Caco-2 (cell line): Measurements from ENCODE around the gene CYB5D1. TPM values are rescaled to one million over a fixed set of nuclear protein-coding genes. Genes with fewer than 3 reads are reported as not detected.

Experiments used
- BruUV-seq: library from RNA; stranded (reverse); fragments of 400-500 nt; replicated peaks from 2 replicates; lab custom pipeline; 2021; lab: Mats Ljungman, UMichigan
- CTCF ChIA-PET: fragments of 300-600 bp; sonication (Branson Sonifier 250); formaldehyde crosslinking; loops from one replicate; lab custom pipeline; 2022; ENCODE audit warnings: antibody characterized with exemption; lab: Charles Lee
- POLR2A ChIA-PET: fragments of 300-600 bp; sonication (Branson Sonifier 250); formaldehyde crosslinking; loops from one replicate; lab custom pipeline; 2022; ENCODE audit warnings: antibody characterized with exemption; lab: Charles Lee
- DNase-seq, 2 experiments: peaks; one replicate each; pipeline versions ENCODE4 v3.0.0 to v3.0.0-alpha.2; 2020 to 2022
- H3K27me3 ChIP-seq: replicated peaks from 2 replicates; pipeline ENCODE4 v1.6.0; 2011; ENCODE audit warnings: low read length; ENCODE audit not compliant: control insufficient read depth, insufficient read depth
- H3K36me3 ChIP-seq: 2 replicates; pipeline ENCODE4 v1.5.1; 2011; ENCODE audit warnings: low read length; ENCODE audit not compliant: control insufficient read depth, insufficient read depth
- H3K4me1 ChIP-seq: fragments of 250-450 bp; sonication (Bioruptor Pico); 2 replicates; pipeline ENCODE4 v1.5.1; 2020; ENCODE audit warnings: mild to moderate bottlenecking
- H3K4me3 ChIP-seq: 2 replicates; pipeline ENCODE4 v1.5.1; 2011; ENCODE audit warnings: low read depth, mild to moderate bottlenecking, control low read depth, low read length
- H3K9me3 ChIP-seq: fragments of 250-450 bp; sonication (Bioruptor Pico); 2 replicates; pipeline ENCODE4 v1.5.1; 2020; ENCODE audit warnings: mild to moderate bottlenecking, moderate library complexity
- H3K27ac Mint-ChIP-seq: one replicate; pipeline ENCODE4 v1.8.0; 2022; ENCODE audit warnings: mixed read lengths; ENCODE audit not compliant: unreplicated experiment
- H3K27me3 Mint-ChIP-seq: one replicate; pipeline ENCODE4 v1.8.0; 2022; ENCODE audit warnings: mixed read lengths; ENCODE audit not compliant: insufficient read depth, unreplicated experiment
- H3K36me3 Mint-ChIP-seq: one replicate; pipeline ENCODE4 v1.8.0; 2022; ENCODE audit warnings: mild to moderate bottlenecking, mixed read lengths; ENCODE audit not compliant: insufficient read depth, unreplicated experiment
- H3K4me1 Mint-ChIP-seq: one replicate; pipeline ENCODE4 v1.8.0; 2022; ENCODE audit warnings: low read depth, mixed read lengths; ENCODE audit not compliant: unreplicated experiment
- H3K4me3 Mint-ChIP-seq: one replicate; pipeline ENCODE4 v1.8.0; 2022; ENCODE audit warnings: mild to moderate bottlenecking, moderate library complexity, mixed read lengths; ENCODE audit not compliant: unreplicated experiment
- H3K9me3 Mint-ChIP-seq: one replicate; pipeline ENCODE4 v1.8.0; 2022; ENCODE audit warnings: mixed read lengths; ENCODE audit not compliant: unreplicated experiment
- intact Hi-C: fragments of 100-400 bp; cut with micrococcal nuclease; formaldehyde crosslinking; loops from one replicate; pipeline ENCODE4 v1.10.0; 2022; ENCODE audit not compliant: unreplicated experiment
- total RNA-seq: library from RNA; stranded (reverse); gene quantifications from 2 replicates; pipeline ENCODE4 v1.2.3, GENCODE V29; 2022
- TF ChIP-seq, protein P1 (sequence below), 2 experiments: fragments of 200-600 bp in 1 of 2; IDR thresholded peaks; 1 replicate in 1 of 2; 2 replicates in 1 of 2; pipeline versions ENCODE4 v1.5.1 to v1.8.0; 2011 to 2022; ENCODE audit warnings: antibody characterized with exemption in 1 of 2, control low read depth in 1 of 2, inconsistent platforms in 1 of 2, low read depth in 1 of 2, low read length in 1 of 2, mild to moderate bottlenecking in 1 of 2, moderate library complexity in 1 of 2; ENCODE audit not compliant: insufficient read depth in 1 of 2, severe bottlenecking in 1 of 2, unreplicated experiment in 1 of 2

Gene CYB5D1
- total RNA-seq, 1 experiment from 2014 or later, result 6.1 TPM

DNA sequence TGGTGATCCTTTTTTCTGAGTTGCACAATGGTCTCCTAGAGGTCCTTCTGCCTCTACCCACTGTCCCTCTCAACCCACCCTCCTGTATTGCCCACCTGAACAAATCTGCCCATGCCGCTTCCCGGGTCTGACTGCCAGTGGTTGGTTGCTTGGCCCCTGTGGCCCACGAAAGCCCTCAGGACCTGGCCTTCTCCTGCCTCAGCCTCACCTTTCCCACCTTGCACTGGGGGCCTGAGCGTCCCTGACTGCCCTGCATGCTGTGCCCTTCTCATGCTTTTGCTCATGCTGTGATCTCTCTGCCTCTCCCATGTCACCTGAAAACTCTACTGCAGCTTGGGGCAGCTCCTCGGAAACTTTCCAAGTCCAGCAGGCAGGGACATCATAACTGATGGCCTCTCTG, 37.6 kb upstream of the CYB5D1 start:
- no peak for DNase-seq
- Mint-ChIP-seq H3K27ac (no peak overlapping the region), H3K36me3 (no peaks in the 10 kb centered on the region), H3K4me3 (no peak overlapping the region), H3K9me3 (no peaks in the 10 kb centered on the region), H3K4me1 (peaks cover 22% of the 10 kb centered on the region), H3K27me3 (no peaks in the 10 kb centered on the region)
- H3K4me3 ChIP-seq, result no peak overlapping the region
- H3K27me3 ChIP-seq, result no peaks in the 10 kb centered on the region
- peaks cover 15% of the 10 kb centered on the region for H3K4me1 ChIP-seq
- intact Hi-C loops, result loop anchor here (5.0 kb wide), 1 partner anchor 77 kb away; no protein-coding TSS in a partner anchor
- CTCF ChIA-PET, result no interaction called here
- H3K9me3 ChIP-seq, result no peaks in the 10 kb centered on the region
- no peaks in the 10 kb centered on the region for H3K36me3 ChIP-seq
- POLR2A ChIA-PET, result no interaction called here
- TF ChIP-seq, protein P1, sequence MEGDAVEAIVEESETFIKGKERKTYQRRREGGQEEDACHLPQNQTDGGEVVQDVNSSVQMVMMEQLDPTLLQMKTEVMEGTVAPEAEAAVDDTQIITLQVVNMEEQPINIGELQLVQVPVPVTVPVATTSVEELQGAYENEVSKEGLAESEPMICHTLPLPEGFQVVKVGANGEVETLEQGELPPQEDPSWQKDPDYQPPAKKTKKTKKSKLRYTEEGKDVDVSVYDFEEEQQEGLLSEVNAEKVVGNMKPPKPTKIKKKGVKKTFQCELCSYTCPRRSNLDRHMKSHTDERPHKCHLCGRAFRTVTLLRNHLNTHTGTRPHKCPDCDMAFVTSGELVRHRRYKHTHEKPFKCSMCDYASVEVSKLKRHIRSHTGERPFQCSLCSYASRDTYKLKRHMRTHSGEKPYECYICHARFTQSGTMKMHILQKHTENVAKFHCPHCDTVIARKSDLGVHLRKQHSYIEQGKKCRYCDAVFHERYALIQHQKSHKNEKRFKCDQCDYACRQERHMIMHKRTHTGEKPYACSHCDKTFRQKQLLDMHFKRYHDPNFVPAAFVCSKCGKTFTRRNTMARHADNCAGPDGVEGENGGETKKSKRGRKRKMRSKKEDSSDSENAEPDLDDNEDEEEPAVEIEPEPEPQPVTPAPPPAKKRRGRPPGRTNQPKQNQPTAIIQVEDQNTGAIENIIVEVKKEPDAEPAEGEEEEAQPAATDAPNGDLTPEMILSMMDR (IDR thresholded peaks at IDR 0.05; ENCODE audit: insufficient read depth in 1 of 2, low read depth in 1 of 2, low read length in 1 of 2, severe bottlenecking in 1 of 2, unreplicated experiment in 1 of 2), result no peak
- no TSS peak for BruUV-seq

DNA sequence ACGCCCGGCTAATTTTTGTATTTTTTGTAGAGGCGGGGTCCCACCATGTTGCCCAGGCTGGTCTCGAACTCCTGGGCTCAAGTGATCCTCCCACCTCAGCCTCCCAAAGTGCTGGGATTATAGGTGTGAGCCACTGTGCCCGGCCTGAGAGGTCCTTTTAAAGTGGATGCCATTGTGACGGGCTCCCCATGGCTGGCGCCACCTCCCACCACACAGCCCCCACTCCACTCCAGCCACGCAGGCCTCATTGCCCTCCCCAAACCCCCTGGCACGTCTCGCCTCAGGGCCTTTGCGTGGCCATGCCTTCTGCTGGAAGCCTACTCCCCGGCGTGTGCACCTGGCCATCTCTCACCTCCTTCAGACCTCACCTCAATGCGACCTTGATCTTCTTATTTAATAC, 35.7 kb upstream of the CYB5D1 start:
- no TSS peak for BruUV-seq
- Mint-ChIP-seq H3K4me1 (peaks cover 11% of the 10 kb centered on the region), H3K9me3 (no peaks in the 10 kb centered on the region), H3K27me3 (no peaks in the 10 kb centered on the region), H3K36me3 (no peaks in the 10 kb centered on the region), H3K27ac (no peak overlapping the region), H3K4me3 (no peak overlapping the region)
- H3K4me1 ChIP-seq, result peaks cover 6% of the 10 kb centered on the region
- H3K9me3 ChIP-seq, result no peaks in the 10 kb centered on the region
- no peaks in the 10 kb centered on the region for H3K36me3 ChIP-seq
- ChIA-PET CTCF (interaction anchor here (0.6 to 1.0 kb wide), 2 partner anchors 76 to 78 kb away, joined by 3 to 5 read pairs; no protein-coding TSS in a partner anchor), POLR2A (no interaction called here)
- no peak overlapping the region for H3K4me3 ChIP-seq
- DNase-seq, result no peak
- intact Hi-C loops, result loop anchor here (1.0 to 5.0 kb wide), 3 partner anchors 35 to 79 kb away; partner anchors contain the start of gene NAA38
- TF ChIP-seq, protein P1 (IDR thresholded peaks at IDR 0.05; ENCODE audit: insufficient read depth in 1 of 2, low read depth in 1 of 2, low read length in 1 of 2, severe bottlenecking in 1 of 2, unreplicated experiment in 1 of 2), result no peak
- H3K27me3 ChIP-seq, result no peaks in the 10 kb centered on the region

DNA sequence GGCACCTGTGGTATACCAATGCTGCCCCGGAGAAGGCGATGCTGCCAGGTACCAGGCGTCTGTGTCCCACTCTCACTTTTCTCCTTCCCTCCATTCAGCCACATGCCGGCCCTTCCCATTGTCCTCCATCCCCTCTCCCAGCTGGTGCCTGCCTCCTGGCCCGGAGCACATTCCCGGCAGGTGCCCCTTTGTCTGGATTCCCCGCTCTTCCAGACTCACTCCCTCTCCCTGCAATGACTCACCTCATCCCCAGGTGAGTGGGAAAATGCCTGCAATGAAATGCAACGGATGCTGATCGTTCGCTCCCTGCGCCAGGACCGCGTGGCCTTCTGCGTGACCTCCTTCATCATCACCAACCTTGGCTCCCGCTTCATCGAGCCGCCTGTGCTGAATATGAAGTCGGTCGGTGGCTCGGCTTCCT, 34.2 kb upstream of the CYB5D1 start:
- no peaks in the 10 kb centered on the region for H3K9me3 ChIP-seq
- peaks cover 10% of the 10 kb centered on the region for H3K4me1 Mint-ChIP-seq
- no peaks in the 10 kb centered on the region for H3K36me3 Mint-ChIP-seq
- no peak overlapping the region for H3K27ac Mint-ChIP-seq
- H3K4me3 Mint-ChIP-seq, result no peak overlapping the region
- intact Hi-C loops, result loop anchor here (5.0 kb wide), 1 partner anchor 74 kb away; no protein-coding TSS in a partner anchor
- no peak overlapping the region for H3K4me3 ChIP-seq
- no peaks in the 10 kb centered on the region for H3K4me1 ChIP-seq
- no peaks in the 10 kb centered on the region for H3K27me3 Mint-ChIP-seq
- DNase-seq, result no peak
- H3K36me3 ChIP-seq, result no peaks in the 10 kb centered on the region
- ChIA-PET CTCF (no interaction called here), POLR2A (no interaction called here)
- H3K9me3 Mint-ChIP-seq, result no peaks in the 10 kb centered on the region
- no peaks in the 10 kb centered on the region for H3K27me3 ChIP-seq
- TF ChIP-seq, protein P1 (IDR thresholded peaks at IDR 0.05; ENCODE audit: insufficient read depth in 1 of 2, low read depth in 1 of 2, low read length in 1 of 2, severe bottlenecking in 1 of 2, unreplicated experiment in 1 of 2), result no peak
- no TSS peak for BruUV-seq
